GM12892 (cell line): ENCODE measurements around the gene CDC73.
"Not testable (repeated sequence)": the region's sequence is repeated elsewhere in the genome, so short reads cannot be mapped to it uniquely, and the experiment has no call there.

Experiments
- DNase-seq: peaks from one replicate; pipeline ENCODE4 v3.0.0; 2011; ENCODE audit not compliant: insufficient read length
- FAIRE-seq: peaks from 2 replicates; lab custom pipeline; 2011; peaks lifted over from hg19 to GRCh38; lab: Jason Lieb, UNC
- POLR2A ChIP-seq: IDR thresholded peaks from 2 replicates; pipeline ENCODE4 v1.6.1; 2011; ENCODE audit warnings: low read depth, low read length, control low read depth
- POLR2AphosphoS5 ChIP-seq: IDR thresholded peaks from 2 replicates; pipeline ENCODE4 v1.6.1; 2011; ENCODE audit warnings: low read depth, low read length, control low read depth
- TAF1 ChIP-seq: IDR thresholded peaks from 2 replicates; pipeline ENCODE4 v1.6.1; 2011; ENCODE audit warnings: low read depth, mild to moderate bottlenecking, control low read depth, low read length, borderline replicate concordance

CDC73 gene

DNA sequence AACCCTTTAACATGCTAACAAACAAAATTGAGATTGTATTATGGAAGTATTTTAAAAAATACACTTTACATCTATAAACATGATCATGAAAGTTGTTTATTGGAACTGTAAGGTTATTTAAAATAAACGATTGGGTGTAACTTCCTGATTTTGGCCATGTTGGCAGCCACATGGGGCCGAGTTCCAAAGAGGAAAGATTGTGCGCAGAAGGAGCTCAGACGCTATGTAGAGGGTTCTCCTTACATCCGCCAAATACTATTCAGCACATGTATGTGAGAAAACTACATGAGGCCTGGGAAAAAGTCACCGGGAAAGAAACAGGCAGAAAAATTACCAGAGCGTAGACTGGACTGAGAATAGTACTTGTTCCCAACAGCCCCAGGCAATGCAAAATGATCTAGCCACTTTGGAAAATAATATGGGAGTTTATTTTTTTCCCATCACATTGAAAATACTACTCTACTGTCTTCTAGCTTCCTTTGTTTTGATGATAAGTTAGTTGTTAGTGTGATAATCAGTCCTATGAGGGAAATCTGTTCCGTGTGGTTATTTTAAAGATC, 100.3 kb downstream of the CDC73 start:
- no peak for DNase-seq
- FAIRE-seq = no peak
- TF ChIP-seq POLR2AphosphoS5 = no peak
- no peak for TF ChIP-seq POLR2A
- no peak for TF ChIP-seq TAF1

GRCh38 chr1:193229136-193229535, 107.3 kb downstream of the CDC73 start:
- FAIRE-seq (no peak), DNase-seq (no peak)
- TF ChIP-seq POLR2AphosphoS5 = no peak

- not testable (repeated sequence) for FAIRE-seq, DNase-seq
These were observed 109.3 kb downstream of the CDC73 start for GRCh38 chr1:193231146-193231545.

- FAIRE-seq (no peak), DNase-seq (no peak)
- TF ChIP-seq POLR2A = no peak
- TF ChIP-seq TAF1 = no peak
- TF ChIP-seq POLR2AphosphoS5 = no peak
These were observed 112.7 kb downstream of the CDC73 start for GRCh38 chr1:193234530-193234929.

DNA sequence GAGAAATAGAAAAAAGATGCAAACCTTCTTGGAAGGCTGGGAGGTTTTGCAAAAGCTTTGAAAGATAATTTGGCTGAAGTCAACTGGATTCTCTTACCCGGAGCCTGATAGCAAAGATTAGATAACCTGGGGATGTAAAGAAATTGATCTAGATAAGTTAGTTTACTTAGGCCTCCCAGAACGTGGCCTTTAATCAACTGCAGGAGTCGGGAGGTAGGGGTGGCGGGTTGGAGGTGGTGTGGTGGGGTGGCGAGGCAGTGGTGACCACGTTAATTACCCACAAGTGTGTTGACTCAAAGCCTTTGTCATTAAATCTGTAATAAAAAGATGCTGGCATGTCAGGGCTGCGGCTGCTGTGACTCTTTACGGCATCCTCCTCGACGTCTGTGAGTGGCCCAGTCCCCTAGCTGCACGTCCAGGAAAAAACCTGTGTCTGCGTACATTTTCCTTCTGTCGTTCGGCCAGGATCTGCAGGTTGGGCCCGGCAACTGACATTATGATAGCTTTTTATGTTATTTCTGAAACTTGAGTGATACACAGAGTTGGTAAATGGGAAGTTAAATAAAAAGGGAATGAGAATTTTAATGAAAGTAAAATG, 115.6 kb downstream of the CDC73 start:
- no peak for FAIRE-seq
- no peak for DNase-seq
- no peak for TF ChIP-seq POLR2A
- no peak for TF ChIP-seq POLR2AphosphoS5
- TF ChIP-seq TAF1 = no peak

GRCh38 chr1:193240609-193241008, 118.8 kb downstream of the CDC73 start:
- TF ChIP-seq TAF1 (no peak), POLR2A (no peak), POLR2AphosphoS5 (no peak)
- FAIRE-seq = no peak

GRCh38 chr1:193241132-193241827, 119.4 kb downstream of the CDC73 start:
- DNase-seq (no peak), FAIRE-seq (no peak)
- TF ChIP-seq POLR2A (no peak), TAF1 (no peak), POLR2AphosphoS5 (no peak)

More at GRCh38 chr1:193240609-193241008, 118.8 kb downstream of the CDC73 start:
- DNase-seq = no peak

GRCh38 chr1:193242000-193242399, 120.2 kb downstream of the CDC73 start:
- DNase-seq (no peak), FAIRE-seq (no peak)

DNA sequence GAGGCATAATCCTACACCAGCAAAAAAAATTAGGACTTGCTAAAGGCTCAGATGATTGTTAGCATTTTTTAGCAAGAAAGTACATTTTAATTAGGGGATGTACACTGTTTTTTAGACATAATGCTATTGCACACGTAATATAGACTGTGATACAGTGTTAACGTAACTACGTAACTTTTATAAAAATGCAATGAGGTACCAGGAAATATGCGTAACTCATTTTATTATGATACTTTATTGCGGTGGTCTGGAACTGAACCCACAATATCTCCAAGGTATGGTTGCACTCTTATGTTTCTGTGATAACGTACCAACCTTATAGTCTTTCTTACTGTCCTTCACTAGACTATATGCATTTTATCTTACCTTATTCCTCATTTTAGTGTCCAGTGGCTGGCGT, 127.4 kb downstream of the CDC73 start:
- no peak for DNase-seq
- FAIRE-seq = no peak

More at GRCh38 chr1:193242000-193242399, 120.2 kb downstream of the CDC73 start:
- TF ChIP-seq POLR2A (no peak), POLR2AphosphoS5 (no peak), TAF1 (no peak)

GRCh38 chr1:193251950-193252349, 130.1 kb downstream of the CDC73 start:
- DNase-seq = no peak
- TF ChIP-seq POLR2A (no peak), TAF1 (no peak), POLR2AphosphoS5 (no peak)
- FAIRE-seq = no peak

More for the DNA sequence above, 127.4 kb downstream of the CDC73 start:
- TF ChIP-seq POLR2AphosphoS5 (no peak), POLR2A (no peak), TAF1 (no peak)

GRCh38 chr1:193256019-193256418, 134.2 kb downstream of the CDC73 start:
- TF ChIP-seq POLR2A = no peak
- no peak for TF ChIP-seq TAF1
- FAIRE-seq = no peak
- DNase-seq = no peak

- TF ChIP-seq TAF1 = no peak
- TF ChIP-seq POLR2A = no peak
- no peak for TF ChIP-seq POLR2AphosphoS5
- DNase-seq = no peak
- no peak for FAIRE-seq
These were observed 137.8 kb downstream of the CDC73 start for GRCh38 chr1:193259636-193260035.
